Mucosa of rectum (tissue), 2 donors: ENCODE results near the gene SYT12.

Experiments
- H3K27ac ChIP-seq, 2 donors: one replicate each; pipeline ENCODE4 v1.7.0; 2013; ENCODE audit warnings: inconsistent platforms in 2 of 2, low read depth in 2 of 2, low read length in 2 of 2
- H3K27me3 ChIP-seq, 2 donors: one replicate each; pipeline ENCODE4 v1.7.0; 2013; ENCODE audit warnings: low read length in 2 of 2; ENCODE audit not compliant: control insufficient read depth in 2 of 2, insufficient read depth in 2 of 2
- H3K36me3 ChIP-seq, 2 donors: one replicate each; pipeline ENCODE4 v1.7.0; 2013; ENCODE audit warnings: low read length in 2 of 2; ENCODE audit not compliant: control insufficient read depth in 2 of 2, insufficient read depth in 2 of 2
- H3K4me1 ChIP-seq, 2 donors: one replicate each; pipeline ENCODE4 v1.7.0; 2013; ENCODE audit warnings: low read length in 2 of 2, mild to moderate bottlenecking in 1 of 2; ENCODE audit not compliant: control insufficient read depth in 2 of 2, insufficient read depth in 2 of 2
- H3K4me3 ChIP-seq, 2 donors: one replicate each; pipeline ENCODE4 v1.7.0; 2013; ENCODE audit warnings: low read length in 2 of 2
- H3K9ac ChIP-seq, 2 donors: one replicate each; pipeline ENCODE4 v1.7.0; 2013; ENCODE audit warnings: low read length in 2 of 2, low read depth in 1 of 2, mild to moderate bottlenecking in 1 of 2
- H3K9me3 ChIP-seq, 2 donors: one replicate each; pipeline ENCODE4 v1.7.0; 2013; ENCODE audit warnings: low read length in 2 of 2; ENCODE audit not compliant: control insufficient read depth in 2 of 2
- donor health status: healthy.
- donor health status: Normal muscosa, but diverticular disease.

Gene SYT12

GRCh38 chr11:67095214-67095507, 72.2 kb downstream of the SYT12 start:
- no peak overlapping the region for H3K27ac ChIP-seq
- no peaks in the 10 kb centered on the region for H3K27me3 ChIP-seq
- no peak overlapping the region for H3K4me3 ChIP-seq
- no peaks in the 10 kb centered on the region for H3K36me3 ChIP-seq
- no peak overlapping the region for H3K9ac ChIP-seq
- no peaks in the 10 kb centered on the region for H3K4me1 ChIP-seq
- no peaks in the 10 kb centered on the region for H3K9me3 ChIP-seq

- H3K9me3 ChIP-seq = no peaks in the 10 kb centered on the region
- no peak overlapping the region for H3K27ac ChIP-seq
- H3K36me3 ChIP-seq = no peaks in the 10 kb centered on the region
- no peak overlapping the region for H3K9ac ChIP-seq
- no peak overlapping the region for H3K4me3 ChIP-seq
- H3K27me3 ChIP-seq = no peaks in the 10 kb centered on the region
- H3K4me1 ChIP-seq = no peaks in the 10 kb centered on the region
Observed at GRCh38 chr11:67098799-67099429, 76.0 kb downstream of the SYT12 start.

- Histone ChIP-seq H3K27me3 (no peaks in the 10 kb centered on the region), H3K36me3 (no peaks in the 10 kb centered on the region), H3K9ac (no peak overlapping the region), H3K4me3 (no peak overlapping the region), H3K27ac (no peak overlapping the region), H3K4me1 (no peaks in the 10 kb centered on the region), H3K9me3 (no peaks in the 10 kb centered on the region)
Observed at GRCh38 chr11:67099831-67100324, 76.9 kb downstream of the SYT12 start.
